Astrocyte of the hippocampus (primary cell): ENCODE data around the gene KRT5.
"Not testable (repeated sequence)": the region's sequence is repeated elsewhere in the genome, so short reads cannot be mapped to it uniquely, and the experiment has no call there.

ENCODE experiments used
- DNase-seq: peaks from one replicate; pipeline ENCODE4 v3.0.0; 2011; ENCODE audit warnings: low read depth, low spot score

The KRT5 gene

GRCh38 chr12:52521175-52521567, 977 bp upstream of the KRT5 start:
- DNase-seq = peak; percentile 45

- DNase-seq = no peak
Measured at GRCh38 chr12:52519387-52519703, 849 bp downstream of the KRT5 start.

GRCh38 chr12:52518574-52519386, 1.4 kb downstream of the KRT5 start:
- no peak for DNase-seq

- no peak for DNase-seq
Measured at GRCh38 chr12:52517888-52518287, 2.3 kb downstream of the KRT5 start.

GRCh38 chr12:52517005-52517835, 3.0 kb downstream of the KRT5 start:
- no peak for DNase-seq

- no peak for DNase-seq
Measured at GRCh38 chr12:52515927-52516831, 4.0 kb downstream of the KRT5 start.

GRCh38 chr12:52515319-52515646, 4.9 kb downstream of the KRT5 start:
- no peak for DNase-seq

GRCh38 chr12:52514471-52515318, 5.5 kb downstream of the KRT5 start:
- DNase-seq = no peak

- DNase-seq = no peak
Measured at GRCh38 chr12:52513736-52514135, 6.5 kb downstream of the KRT5 start.

- DNase-seq = no peak
Measured at GRCh38 chr12:52508211-52508610, 12.0 kb downstream of the KRT5 start.

- peak; percentile 89 for DNase-seq
Measured at GRCh38 chr12:52506858-52507715, 13.1 kb downstream of the KRT5 start.

- DNase-seq = no peak
Measured at GRCh38 chr12:52502877-52503276, 17.3 kb downstream of the KRT5 start.

- no peak for DNase-seq
Measured at GRCh38 chr12:52501490-52501889, 18.7 kb downstream of the KRT5 start.

GRCh38 chr12:52500574-52500973, 19.6 kb downstream of the KRT5 start:
- not testable (repeated sequence) for DNase-seq

GRCh38 chr12:52499806-52500560, 20.2 kb downstream of the KRT5 start:
- no peak for DNase-seq

- no peak for DNase-seq
Measured at GRCh38 chr12:52498946-52499345, 21.2 kb downstream of the KRT5 start.

GRCh38 chr12:52497975-52498374, 22.2 kb downstream of the KRT5 start:
- no peak for DNase-seq

GRCh38 chr12:52496590-52497071, 23.6 kb downstream of the KRT5 start:
- peak; percentile 26 for DNase-seq

- DNase-seq = no peak
Measured at GRCh38 chr12:52496054-52496453, 24.1 kb downstream of the KRT5 start.
